ENCODE measurements around the gene PLEKHJ1.

DNA sequence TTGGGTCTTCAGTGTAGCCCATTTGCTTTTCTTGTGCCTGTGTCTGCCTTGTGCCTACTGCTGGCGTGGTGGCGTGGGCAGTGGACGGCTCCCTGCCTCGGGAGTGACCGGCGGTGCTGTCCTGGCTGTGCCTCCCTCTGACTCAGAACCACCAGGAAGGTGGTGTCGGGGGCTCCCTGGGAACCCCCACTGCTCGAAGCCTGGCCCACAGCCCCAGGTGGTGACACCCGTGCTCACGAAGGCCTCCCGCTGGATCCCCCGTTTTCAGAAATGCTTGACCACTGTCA, 7.9 kb upstream of the PLEKHJ1 start:
- TF ChIP-seq, protein P1, sequence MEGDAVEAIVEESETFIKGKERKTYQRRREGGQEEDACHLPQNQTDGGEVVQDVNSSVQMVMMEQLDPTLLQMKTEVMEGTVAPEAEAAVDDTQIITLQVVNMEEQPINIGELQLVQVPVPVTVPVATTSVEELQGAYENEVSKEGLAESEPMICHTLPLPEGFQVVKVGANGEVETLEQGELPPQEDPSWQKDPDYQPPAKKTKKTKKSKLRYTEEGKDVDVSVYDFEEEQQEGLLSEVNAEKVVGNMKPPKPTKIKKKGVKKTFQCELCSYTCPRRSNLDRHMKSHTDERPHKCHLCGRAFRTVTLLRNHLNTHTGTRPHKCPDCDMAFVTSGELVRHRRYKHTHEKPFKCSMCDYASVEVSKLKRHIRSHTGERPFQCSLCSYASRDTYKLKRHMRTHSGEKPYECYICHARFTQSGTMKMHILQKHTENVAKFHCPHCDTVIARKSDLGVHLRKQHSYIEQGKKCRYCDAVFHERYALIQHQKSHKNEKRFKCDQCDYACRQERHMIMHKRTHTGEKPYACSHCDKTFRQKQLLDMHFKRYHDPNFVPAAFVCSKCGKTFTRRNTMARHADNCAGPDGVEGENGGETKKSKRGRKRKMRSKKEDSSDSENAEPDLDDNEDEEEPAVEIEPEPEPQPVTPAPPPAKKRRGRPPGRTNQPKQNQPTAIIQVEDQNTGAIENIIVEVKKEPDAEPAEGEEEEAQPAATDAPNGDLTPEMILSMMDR (CRISPR knock-in tag; IDR thresholded peaks at IDR 0.05): no peak
- TF ChIP-seq KAT8 (CRISPR knock-in tag; IDR thresholded peaks at IDR 0.05): no peak
